GM23248 (cell line): ENCODE data around the gene C3orf18.

Experiments used
- EZH2 ChIP-seq: fragments of 200-600 bp; sonication (generic); IDR thresholded peaks from 2 replicates; pipeline ENCODE4 v1.6.1; 2018; ENCODE audit warnings: antibody characterized with exemption, mild to moderate bottlenecking; ENCODE audit not compliant: insufficient read depth, poor library complexity, severe bottlenecking
- EZH2phosphoT487 ChIP-seq: fragments of 200-600 bp; sonication (generic); IDR thresholded peaks from 2 replicates; pipeline ENCODE4 v1.6.1; 2018; ENCODE audit warnings: antibody characterized with exemption, moderate library complexity, mild to moderate bottlenecking, low read depth; ENCODE audit not compliant: insufficient read depth

DNA sequence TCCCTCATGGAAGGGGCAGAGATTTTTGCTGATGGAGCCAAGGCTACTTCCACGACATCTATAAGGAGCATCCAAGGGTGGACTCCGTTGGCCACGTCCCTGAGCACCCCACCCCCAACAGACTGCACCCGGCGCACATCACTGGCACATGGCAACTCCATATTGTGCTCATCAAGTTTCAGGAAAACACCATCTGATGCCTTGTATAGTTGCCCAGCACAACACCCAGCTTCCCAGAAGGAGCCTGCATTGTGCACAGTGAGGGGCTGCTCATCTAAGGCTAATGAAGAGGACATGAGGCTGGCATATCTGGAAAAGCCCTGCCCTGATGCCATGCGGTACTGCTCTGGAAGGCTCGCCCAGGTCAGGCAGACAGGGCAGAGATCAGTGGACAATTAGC is 49.1 kb downstream of the C3orf18 start:
- TF ChIP-seq EZH2phosphoT487 (no peak), EZH2 (no peak)
